MM.1S (cell line): ENCODE measurements around the gene CD244.

Source experiments
- DNase-seq: peaks from one replicate; pipeline ENCODE4 v3.0.0-alpha.2; 2015
- H2AFZ ChIP-seq: fragments of 300-600 bp; sonication (generic); 2 replicates; pipeline ENCODE4 v1.6.0; 2016; ENCODE audit warnings: antibody characterized with exemption, low read length
- H3F3A ChIP-seq: fragments of 300-600 bp; sonication (generic); 2 replicates; pipeline ENCODE4 v1.6.1; 2016; ENCODE audit warnings: mild to moderate bottlenecking, antibody characterized with exemption, low read length, moderate library complexity, mixed read lengths; ENCODE audit not compliant: insufficient read depth
- H3K27ac ChIP-seq: fragments of 300-600 bp; sonication (generic); 2 replicates; pipeline ENCODE4 v1.5.1; 2016; ENCODE audit warnings: mild to moderate bottlenecking, low read length
- H3K27me3 ChIP-seq: fragments of 300-600 bp; sonication (generic); replicated peaks from 2 replicates; pipeline ENCODE4 v1.6.0; 2016; ENCODE audit warnings: low read length; ENCODE audit not compliant: insufficient read depth
- H3K36me3 ChIP-seq: fragments of 300-600 bp; sonication (generic); replicated peaks from 2 replicates; pipeline ENCODE4 v1.6.1; 2016; ENCODE audit warnings: mild to moderate bottlenecking, low read length, mixed read lengths; ENCODE audit not compliant: insufficient read depth
- H3K4me1 ChIP-seq: fragments of 300-600 bp; sonication (generic); 2 replicates; pipeline ENCODE4 v1.6.1; 2016; ENCODE audit warnings: low read length, mixed read lengths
- H3K4me2 ChIP-seq: fragments of 300-600 bp; sonication (generic); 2 replicates; pipeline ENCODE4 v1.6.0; 2016; ENCODE audit warnings: low read depth, low read length
- H3K4me3 ChIP-seq: fragments of 300-600 bp; sonication (generic); 2 replicates; pipeline ENCODE4 v1.5.1; 2016; ENCODE audit warnings: low read length, mixed read lengths
- H3K79me2 ChIP-seq: fragments of 300-600 bp; sonication (generic); 2 replicates; pipeline ENCODE4 v1.6.1; 2016; ENCODE audit warnings: mixed run types, low read length, mixed read lengths
- H3K9ac ChIP-seq: fragments of 300-600 bp; sonication (generic); 2 replicates; pipeline ENCODE4 v1.6.1; 2016; ENCODE audit warnings: low read length, mixed read lengths
- H3K9me2 ChIP-seq: fragments of 300-600 bp; sonication (generic); replicated peaks from 2 replicates; pipeline ENCODE4 v1.6.1; 2016; ENCODE audit warnings: mild to moderate bottlenecking, low read length, mixed read lengths; ENCODE audit not compliant: insufficient read depth
- H3K9me3 ChIP-seq: fragments of 300-600 bp; sonication (generic); replicated peaks from 2 replicates; pipeline ENCODE4 v1.6.1; 2016; ENCODE audit warnings: mild to moderate bottlenecking, low read length, mixed read lengths; ENCODE audit not compliant: insufficient read depth
- H4K20me1 ChIP-seq: fragments of 300-600 bp; sonication (generic); 2 replicates; pipeline ENCODE4 v1.6.1; 2016; ENCODE audit warnings: mild to moderate bottlenecking, low read length, moderate library complexity, mixed read lengths; ENCODE audit not compliant: insufficient read depth
- EZH2 ChIP-seq: fragments of 300-600 bp; sonication (generic); optimal IDR thresholded peaks from 2 replicates; pipeline ENCODE3; 2017; ENCODE audit warnings: low read depth, mild to moderate bottlenecking, antibody characterized with exemption, low read length, mixed read lengths
- EZH2phosphoT487 ChIP-seq: fragments of 300-600 bp; sonication (generic); IDR thresholded peaks from 2 replicates; pipeline ENCODE4 v1.6.1; 2018; ENCODE audit warnings: antibody characterized with exemption, low read length
- TF ChIP-seq, protein P1 (sequence below): fragments of 300-600 bp; sonication (generic); IDR thresholded peaks from 2 replicates; pipeline ENCODE4 v1.5.1; 2016; ENCODE audit warnings: antibody characterized with exemption, low read length, mixed read lengths

The CD244 gene

DNA sequence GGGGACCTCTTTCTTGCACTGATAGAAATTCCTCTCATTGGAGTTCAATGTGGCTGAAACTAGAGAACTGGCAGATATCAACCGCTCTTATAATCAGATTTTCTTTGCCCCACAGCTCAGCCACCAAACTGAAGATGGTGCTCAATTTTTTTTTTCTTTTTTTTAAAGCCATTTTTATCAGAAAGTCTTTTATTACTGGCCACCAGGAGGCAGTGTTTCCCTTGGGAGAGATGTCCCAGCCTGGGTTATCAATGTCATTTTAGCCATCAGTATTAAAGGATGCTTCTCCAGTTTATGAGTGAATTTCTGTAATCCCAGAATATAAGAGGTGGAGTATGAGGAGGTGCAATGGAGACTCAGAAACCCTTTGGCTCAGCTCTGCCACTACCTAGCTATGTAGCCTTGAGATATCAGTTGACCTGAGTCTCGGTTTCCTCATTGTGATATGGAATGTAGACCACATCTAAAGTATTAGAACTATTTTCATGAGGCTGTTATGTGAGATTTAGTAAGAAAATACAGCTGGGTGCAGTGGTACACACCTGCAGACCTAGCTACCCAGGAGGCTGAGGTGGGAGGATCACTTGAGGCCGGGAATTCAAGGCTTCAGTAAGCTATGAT is 27.6 kb downstream of the CD244 start:
- Histone ChIP-seq H4K20me1 (no peaks in the 10 kb centered on the region), H3K27me3 (no peaks in the 10 kb centered on the region), H3K9me3 (no peaks in the 10 kb centered on the region), H2AFZ (no peak overlapping the region), H3K9ac (no peak overlapping the region), H3K27ac (no peak overlapping the region), H3K9me2 (no peaks in the 10 kb centered on the region), H3K4me1 (peaks cover 26% of the 10 kb centered on the region), H3F3A (peaks cover 9% of the 10 kb centered on the region; the same call in 1 of the 2 replicates), H3K4me2 (no peak overlapping the region), H3K79me2 (no peaks in the 10 kb centered on the region), H3K4me3 (no peak overlapping the region), H3K36me3 (no peaks in the 10 kb centered on the region)
- no peak for TF ChIP-seq EZH2
- TF ChIP-seq, protein P1, sequence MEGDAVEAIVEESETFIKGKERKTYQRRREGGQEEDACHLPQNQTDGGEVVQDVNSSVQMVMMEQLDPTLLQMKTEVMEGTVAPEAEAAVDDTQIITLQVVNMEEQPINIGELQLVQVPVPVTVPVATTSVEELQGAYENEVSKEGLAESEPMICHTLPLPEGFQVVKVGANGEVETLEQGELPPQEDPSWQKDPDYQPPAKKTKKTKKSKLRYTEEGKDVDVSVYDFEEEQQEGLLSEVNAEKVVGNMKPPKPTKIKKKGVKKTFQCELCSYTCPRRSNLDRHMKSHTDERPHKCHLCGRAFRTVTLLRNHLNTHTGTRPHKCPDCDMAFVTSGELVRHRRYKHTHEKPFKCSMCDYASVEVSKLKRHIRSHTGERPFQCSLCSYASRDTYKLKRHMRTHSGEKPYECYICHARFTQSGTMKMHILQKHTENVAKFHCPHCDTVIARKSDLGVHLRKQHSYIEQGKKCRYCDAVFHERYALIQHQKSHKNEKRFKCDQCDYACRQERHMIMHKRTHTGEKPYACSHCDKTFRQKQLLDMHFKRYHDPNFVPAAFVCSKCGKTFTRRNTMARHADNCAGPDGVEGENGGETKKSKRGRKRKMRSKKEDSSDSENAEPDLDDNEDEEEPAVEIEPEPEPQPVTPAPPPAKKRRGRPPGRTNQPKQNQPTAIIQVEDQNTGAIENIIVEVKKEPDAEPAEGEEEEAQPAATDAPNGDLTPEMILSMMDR, result peak; percentile 85
- peak; percentile 59 for DNase-seq

DNA sequence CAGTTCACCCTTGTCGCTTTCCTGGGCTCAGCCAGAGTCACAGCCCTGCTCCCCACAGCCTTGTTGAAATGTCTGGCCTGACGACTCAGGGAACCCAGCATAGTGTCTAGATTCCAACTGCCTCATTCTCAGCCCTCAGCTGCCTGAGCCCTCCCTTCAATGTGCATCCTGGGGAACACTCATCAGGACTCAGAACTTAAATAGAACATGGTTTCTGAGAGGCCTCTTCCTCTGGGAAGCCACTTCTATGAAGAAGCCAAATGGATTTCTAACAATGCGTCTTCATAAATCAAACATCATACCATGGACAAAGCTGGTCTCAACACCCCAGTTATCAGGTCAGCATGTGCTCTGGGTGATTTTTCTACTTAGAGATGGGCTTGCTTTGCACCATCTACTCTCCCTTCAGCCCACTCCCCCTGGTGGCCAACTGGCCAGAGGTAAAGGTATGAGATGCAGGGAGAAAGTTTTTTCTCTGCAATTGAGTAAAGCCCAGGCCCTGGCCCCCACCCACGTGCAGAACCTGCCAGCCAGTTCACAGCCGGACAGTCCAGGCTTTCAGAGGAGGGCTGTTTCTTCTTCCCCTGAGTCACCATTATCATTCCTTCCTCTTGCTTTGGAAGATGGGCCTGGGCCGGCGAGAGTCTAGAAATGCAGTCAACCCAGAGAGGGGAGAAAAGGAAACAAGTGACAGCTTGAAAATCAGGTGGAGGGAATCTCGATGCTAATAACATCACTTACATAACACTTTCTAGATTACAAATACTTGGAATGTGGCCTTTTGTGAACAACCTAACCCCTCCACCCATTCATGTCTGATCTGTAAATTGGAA is 32.1 kb downstream of the CD244 start:
- 0 out of 2 replicates have a peak, but pooled peaks cover 2% of the 10 kb centered on the region for H3F3A ChIP-seq
- TF ChIP-seq EZH2phosphoT487 (no peak), EZH2 (no peak)
- TF ChIP-seq, protein P1, result peak; percentile 96
- no peaks in the 10 kb centered on the region for H3K9me3 ChIP-seq
- no peak overlapping the region for H3K4me2 ChIP-seq
- DNase-seq, result peak; percentile 80
- H3K79me2 ChIP-seq, result no peaks in the 10 kb centered on the region
- H3K4me1 ChIP-seq, result no peaks in the 10 kb centered on the region
- no peaks in the 10 kb centered on the region for H4K20me1 ChIP-seq
- H3K4me3 ChIP-seq, result no peak overlapping the region
- no peak overlapping the region for H3K9ac ChIP-seq
- H2AFZ ChIP-seq, result no peak overlapping the region
- H3K36me3 ChIP-seq, result no peaks in the 10 kb centered on the region
- H3K9me2 ChIP-seq, result no peaks in the 10 kb centered on the region
- H3K27me3 ChIP-seq, result no peaks in the 10 kb centered on the region
- no peak overlapping the region for H3K27ac ChIP-seq

DNA sequence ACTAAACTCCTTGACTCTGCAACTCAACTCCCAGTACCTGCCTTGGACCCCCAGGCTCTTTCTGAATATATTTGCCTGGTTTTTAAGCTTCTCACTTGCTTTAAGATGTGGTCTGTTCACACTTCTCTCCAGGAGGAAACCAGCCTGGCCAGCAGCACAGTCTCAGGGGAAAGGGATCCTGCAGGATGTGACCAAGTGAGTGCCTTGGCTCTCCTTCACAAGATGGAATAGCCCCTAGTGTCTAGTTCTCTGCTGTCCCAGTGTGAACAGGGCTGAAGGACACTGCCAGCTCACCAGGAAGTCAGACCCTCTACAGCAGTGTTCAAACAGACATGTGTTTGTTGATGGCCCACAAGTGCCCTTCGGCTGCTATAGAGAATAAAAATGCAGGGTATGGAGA is 32.9 kb downstream of the CD244 start:
- Histone ChIP-seq H3K27ac (no peak overlapping the region), H3K9me2 (no peaks in the 10 kb centered on the region), H3K36me3 (no peaks in the 10 kb centered on the region), H2AFZ (no peak overlapping the region), H4K20me1 (no peaks in the 10 kb centered on the region), H3K79me2 (no peaks in the 10 kb centered on the region), H3K4me1 (no peaks in the 10 kb centered on the region), H3K9ac (no peak overlapping the region), H3K4me2 (no peak overlapping the region), H3K27me3 (no peaks in the 10 kb centered on the region), H3F3A (0 out of 2 replicates have a peak, but pooled peaks cover 2% of the 10 kb centered on the region), H3K9me3 (no peaks in the 10 kb centered on the region), H3K4me3 (no peak overlapping the region)
- DNase-seq, result no peak
- TF ChIP-seq EZH2phosphoT487 (no peak), EZH2 (no peak)
- TF ChIP-seq, protein P1, result no peak
